KMS-11 (cell line): ENCODE results near the gene SFXN1.

ENCODE experiments used
- H2AFZ ChIP-seq: fragments of 200-600 bp; sonication (generic); 2 replicates; pipeline ENCODE4 v1.6.1; 2016; ENCODE audit warnings: antibody characterized with exemption, mixed run types, low read depth
- H3K27ac ChIP-seq: fragments of 200-600 bp; sonication (generic); 2 replicates; pipeline ENCODE4 v1.6.1; 2016; ENCODE audit warnings: mild to moderate bottlenecking, mixed run types
- H3K27me3 ChIP-seq: fragments of 200-600 bp; sonication (generic); 2 replicates; pipeline ENCODE4 v1.6.1; 2017; ENCODE audit warnings: mild to moderate bottlenecking, low read depth, mixed run types, moderate library complexity; ENCODE audit not compliant: insufficient read depth
- H3K36me3 ChIP-seq: fragments of 200-600 bp; sonication (generic); 2 replicates; pipeline ENCODE4 v1.6.1; 2017; ENCODE audit warnings: mild to moderate bottlenecking, mixed run types; ENCODE audit not compliant: insufficient read depth
- H3K4me1 ChIP-seq: fragments of 200-600 bp; sonication (generic); 2 replicates; pipeline ENCODE4 v1.6.1; 2016; ENCODE audit warnings: mild to moderate bottlenecking, low read depth, mixed run types; ENCODE audit not compliant: poor library complexity, severe bottlenecking
- H3K4me2 ChIP-seq: fragments of 200-600 bp; sonication (generic); 2 replicates; pipeline ENCODE4 v1.7.0; 2016; ENCODE audit warnings: mild to moderate bottlenecking, mixed run types
- H3K4me3 ChIP-seq: fragments of 200-600 bp; sonication (generic); IDR thresholded peaks from 2 replicates; pipeline ENCODE4 v1.6.1; 2017; ENCODE audit warnings: low read depth, low read length, mixed read lengths; ENCODE audit not compliant: insufficient read depth
- H3K79me2 ChIP-seq: fragments of 200-600 bp; sonication (generic); 2 replicates; pipeline ENCODE4 v1.6.1; 2016; ENCODE audit warnings: low read depth, mixed run types; ENCODE audit not compliant: insufficient read depth
- H3K9ac ChIP-seq: fragments of 200-600 bp; sonication (generic); 2 replicates; pipeline ENCODE4 v1.6.1; 2016; ENCODE audit warnings: mild to moderate bottlenecking, mixed run types
- H4K20me1 ChIP-seq: fragments of 200-600 bp; sonication (generic); 2 replicates; pipeline ENCODE4 v1.6.1; 2016; ENCODE audit warnings: mild to moderate bottlenecking, mixed run types; ENCODE audit not compliant: insufficient read depth
- TF ChIP-seq, protein P1 (sequence below): fragments of 200-600 bp; sonication (generic); conservative IDR thresholded peaks from 2 replicates; pipeline ENCODE4 v1.6.1; 2017; ENCODE audit warnings: low read depth, mild to moderate bottlenecking, antibody characterized with exemption, low read length, moderate library complexity, mixed read lengths

Gene SFXN1

DNA sequence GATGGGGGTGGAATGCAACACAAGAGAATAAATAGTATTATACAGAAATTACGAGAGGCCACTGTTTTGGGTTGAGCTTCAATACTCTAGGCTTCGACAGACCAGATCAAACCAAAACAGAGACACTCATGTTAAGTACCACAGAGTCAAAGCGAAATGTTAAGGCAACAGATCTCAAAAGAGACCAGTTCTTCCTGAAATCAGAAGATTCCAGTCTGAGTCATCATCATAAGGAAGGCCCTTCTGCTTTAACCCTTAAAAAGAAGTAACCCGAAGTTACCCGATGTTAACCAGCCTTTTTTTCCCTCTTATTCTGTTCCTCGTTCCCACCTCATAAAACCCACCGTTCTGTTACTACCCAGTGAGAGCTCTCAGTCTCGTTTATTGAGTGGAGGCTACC lies 75.9 kb downstream of the SFXN1 start:
- H3K27me3 ChIP-seq = no peaks in the 10 kb centered on the region
- no peaks in the 10 kb centered on the region for H3K4me1 ChIP-seq
- no peaks in the 10 kb centered on the region for H3K36me3 ChIP-seq
- no peak overlapping the region for H3K4me3 ChIP-seq
- H3K27ac ChIP-seq = no peak overlapping the region
- TF ChIP-seq, protein P1, sequence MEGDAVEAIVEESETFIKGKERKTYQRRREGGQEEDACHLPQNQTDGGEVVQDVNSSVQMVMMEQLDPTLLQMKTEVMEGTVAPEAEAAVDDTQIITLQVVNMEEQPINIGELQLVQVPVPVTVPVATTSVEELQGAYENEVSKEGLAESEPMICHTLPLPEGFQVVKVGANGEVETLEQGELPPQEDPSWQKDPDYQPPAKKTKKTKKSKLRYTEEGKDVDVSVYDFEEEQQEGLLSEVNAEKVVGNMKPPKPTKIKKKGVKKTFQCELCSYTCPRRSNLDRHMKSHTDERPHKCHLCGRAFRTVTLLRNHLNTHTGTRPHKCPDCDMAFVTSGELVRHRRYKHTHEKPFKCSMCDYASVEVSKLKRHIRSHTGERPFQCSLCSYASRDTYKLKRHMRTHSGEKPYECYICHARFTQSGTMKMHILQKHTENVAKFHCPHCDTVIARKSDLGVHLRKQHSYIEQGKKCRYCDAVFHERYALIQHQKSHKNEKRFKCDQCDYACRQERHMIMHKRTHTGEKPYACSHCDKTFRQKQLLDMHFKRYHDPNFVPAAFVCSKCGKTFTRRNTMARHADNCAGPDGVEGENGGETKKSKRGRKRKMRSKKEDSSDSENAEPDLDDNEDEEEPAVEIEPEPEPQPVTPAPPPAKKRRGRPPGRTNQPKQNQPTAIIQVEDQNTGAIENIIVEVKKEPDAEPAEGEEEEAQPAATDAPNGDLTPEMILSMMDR = no peak
- H4K20me1 ChIP-seq = no peaks in the 10 kb centered on the region
- no peaks in the 10 kb centered on the region for H3K79me2 ChIP-seq
- H3K9ac ChIP-seq = no peak overlapping the region
- no peak overlapping the region for H3K4me2 ChIP-seq
- H2AFZ ChIP-seq = no peak overlapping the region

DNA sequence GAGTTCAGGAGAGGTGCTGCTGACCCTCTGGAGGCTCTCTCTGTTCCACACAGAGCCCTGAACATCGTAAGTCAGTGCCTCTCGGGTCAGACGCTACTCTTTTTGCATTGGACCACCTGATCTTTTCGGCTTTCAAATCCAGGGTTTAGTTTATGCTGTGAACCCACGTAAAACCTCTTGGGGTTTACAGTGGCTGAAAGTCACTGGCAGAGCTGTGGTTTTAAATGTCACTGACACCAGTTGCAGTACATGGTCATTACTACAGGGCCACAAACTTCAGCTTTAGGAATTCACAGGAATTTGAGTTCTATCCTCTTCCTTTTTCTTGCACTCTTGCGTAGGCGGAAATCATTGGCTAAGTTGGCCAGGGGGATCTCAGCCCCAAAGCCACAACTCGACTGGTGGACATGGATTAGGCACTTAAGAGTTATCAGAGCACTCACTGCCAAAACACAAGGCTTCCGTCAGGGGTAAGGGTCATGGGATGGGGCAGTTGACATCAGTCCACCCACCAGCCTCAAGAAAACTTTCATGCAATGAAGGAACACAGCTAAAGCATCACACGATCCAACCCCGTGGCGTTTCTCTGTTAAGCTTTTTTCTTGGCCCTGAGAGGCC lies 76.9 kb downstream of the SFXN1 start:
- TF ChIP-seq, protein P1 = no peak
- no peak overlapping the region for H3K27ac ChIP-seq
- no peaks in the 10 kb centered on the region for H3K4me1 ChIP-seq
- no peak overlapping the region for H3K4me2 ChIP-seq
- no peaks in the 10 kb centered on the region for H3K27me3 ChIP-seq
- no peaks in the 10 kb centered on the region for H3K36me3 ChIP-seq
- no peaks in the 10 kb centered on the region for H4K20me1 ChIP-seq
- H3K4me3 ChIP-seq = no peak overlapping the region
- H3K9ac ChIP-seq = no peak overlapping the region
- H3K79me2 ChIP-seq = no peaks in the 10 kb centered on the region
- H2AFZ ChIP-seq = no peak overlapping the region

DNA sequence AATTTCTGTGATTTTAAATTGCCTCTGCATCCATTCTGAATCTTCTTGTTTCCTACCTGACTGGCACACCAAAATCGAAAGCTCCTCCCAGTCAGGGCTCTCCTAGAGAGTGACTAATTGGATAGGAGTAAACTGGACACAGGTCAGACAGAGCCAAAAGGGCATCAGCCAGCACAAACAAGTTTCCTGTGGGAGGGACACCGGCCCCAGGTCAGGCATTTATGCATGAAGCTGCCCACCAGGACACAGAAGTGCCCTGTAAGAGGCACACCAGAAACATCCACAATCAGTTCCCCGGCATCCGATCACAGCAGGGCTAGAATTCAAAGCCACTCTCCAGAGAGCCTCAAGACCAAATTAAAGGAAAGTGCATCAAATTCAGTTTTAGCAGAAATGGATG lies 78.4 kb downstream of the SFXN1 start:
- H3K79me2 ChIP-seq = no peaks in the 10 kb centered on the region

DNA sequence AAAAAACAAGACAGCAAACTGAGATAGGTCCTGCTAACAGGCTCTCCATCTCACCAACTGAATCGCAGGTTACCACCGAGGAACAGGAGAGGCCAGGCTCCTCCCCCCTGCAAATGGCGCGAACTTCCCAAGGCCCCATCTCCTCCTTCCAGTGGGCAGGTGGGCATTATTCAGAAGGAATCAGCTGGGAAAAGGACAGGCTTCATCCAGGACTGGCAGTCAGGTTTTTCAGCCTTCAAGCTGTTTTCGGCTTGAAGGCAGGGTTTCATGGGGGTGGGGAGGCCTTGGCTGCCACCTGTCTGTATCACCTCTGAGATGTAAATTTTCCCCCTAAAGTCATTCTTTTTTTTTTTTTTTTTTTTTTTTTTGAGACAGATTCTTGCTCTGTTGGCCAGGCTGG lies 79.4 kb downstream of the SFXN1 start:
- H3K36me3 ChIP-seq = no peaks in the 10 kb centered on the region
- TF ChIP-seq, protein P1 = no peak
- no peak overlapping the region for H3K27ac ChIP-seq
- H3K27me3 ChIP-seq = no peaks in the 10 kb centered on the region
- no peak overlapping the region for H3K4me2 ChIP-seq
- H3K9ac ChIP-seq = no peak overlapping the region
- no peaks in the 10 kb centered on the region for H4K20me1 ChIP-seq
- H3K79me2 ChIP-seq = no peaks in the 10 kb centered on the region
- H3K4me3 ChIP-seq = no peak overlapping the region
- H2AFZ ChIP-seq = no peak overlapping the region
- no peaks in the 10 kb centered on the region for H3K4me1 ChIP-seq

More for the DNA sequence above, 78.4 kb downstream of the SFXN1 start:
- H3K4me1 ChIP-seq = no peaks in the 10 kb centered on the region
- H2AFZ ChIP-seq = no peak overlapping the region
- no peak overlapping the region for H3K9ac ChIP-seq
- H3K36me3 ChIP-seq = no peaks in the 10 kb centered on the region
- no peak overlapping the region for H3K4me2 ChIP-seq
- TF ChIP-seq, protein P1 = no peak
- no peak overlapping the region for H3K4me3 ChIP-seq
- H4K20me1 ChIP-seq = no peaks in the 10 kb centered on the region
- no peak overlapping the region for H3K27ac ChIP-seq
- no peaks in the 10 kb centered on the region for H3K27me3 ChIP-seq
